ENCODE results near the gene DCTN3. TPM values are rescaled to one million over a fixed set of nuclear protein-coding genes. Genes with fewer than 3 reads are reported as not detected.

The DCTN3 gene
- total and polyA plus RNA-seq, 8 donors = 31.5 to 84.3 (median 38.7) TPM

DNA sequence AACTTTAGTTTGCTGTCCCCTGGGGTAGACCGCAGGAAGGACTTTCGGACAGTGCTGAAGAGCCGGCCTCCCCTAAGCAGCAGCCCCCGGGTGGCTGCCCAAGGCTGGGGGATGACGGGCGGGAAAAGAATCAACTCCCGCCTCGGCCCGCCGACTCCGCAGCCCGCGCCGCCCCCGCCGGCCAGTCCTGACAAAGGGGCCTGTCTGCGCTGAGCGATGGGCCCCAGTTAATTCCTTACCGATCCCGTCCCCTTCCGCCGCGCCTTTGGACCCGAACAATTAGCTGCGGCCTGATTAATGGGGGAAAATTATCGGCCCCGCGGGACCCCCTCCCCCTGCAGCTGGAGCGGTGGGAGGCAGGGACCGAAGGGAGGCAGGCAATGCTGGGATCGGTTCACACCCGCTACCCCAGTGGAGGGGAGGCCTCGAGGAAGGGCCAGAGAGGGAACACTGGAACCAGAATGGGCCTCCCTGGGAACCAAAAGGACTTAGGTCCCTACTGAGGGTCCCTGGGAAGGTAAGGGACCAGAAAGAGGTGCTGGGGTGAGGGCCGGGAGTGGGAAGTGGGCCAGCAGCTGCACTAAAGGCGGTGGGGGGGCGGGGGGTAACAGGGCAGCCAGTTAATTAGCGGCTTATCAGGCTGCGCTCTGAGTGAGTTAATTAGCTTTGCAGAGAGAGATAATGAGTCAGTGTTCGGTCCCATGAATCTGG, 4.3 kb upstream of the DCTN3 start:
- Histone ChIP-seq H3K9me3 (no peaks in the 10 kb centered on the region), H3K36me3 (no peaks in the 10 kb centered on the region), H3K4me3 (no peak overlapping the region), H3K27me3 (peaks cover 0 to 28% (median 8%) of the 10 kb centered on the region in 4 donors), H3K27ac (no peak overlapping the region), H3K4me1 (peaks cover 0 to 9% (median 2%) of the 10 kb centered on the region in 3 donors)
- 33 to 35% methylated on average over 36 to 39 of the region's 39 CpGs for WGBS, 2 donors
- ATAC-seq (no peak), FAIRE-seq (no peak), DNase-seq (no peak)
- TF ChIP-seq, protein P1, sequence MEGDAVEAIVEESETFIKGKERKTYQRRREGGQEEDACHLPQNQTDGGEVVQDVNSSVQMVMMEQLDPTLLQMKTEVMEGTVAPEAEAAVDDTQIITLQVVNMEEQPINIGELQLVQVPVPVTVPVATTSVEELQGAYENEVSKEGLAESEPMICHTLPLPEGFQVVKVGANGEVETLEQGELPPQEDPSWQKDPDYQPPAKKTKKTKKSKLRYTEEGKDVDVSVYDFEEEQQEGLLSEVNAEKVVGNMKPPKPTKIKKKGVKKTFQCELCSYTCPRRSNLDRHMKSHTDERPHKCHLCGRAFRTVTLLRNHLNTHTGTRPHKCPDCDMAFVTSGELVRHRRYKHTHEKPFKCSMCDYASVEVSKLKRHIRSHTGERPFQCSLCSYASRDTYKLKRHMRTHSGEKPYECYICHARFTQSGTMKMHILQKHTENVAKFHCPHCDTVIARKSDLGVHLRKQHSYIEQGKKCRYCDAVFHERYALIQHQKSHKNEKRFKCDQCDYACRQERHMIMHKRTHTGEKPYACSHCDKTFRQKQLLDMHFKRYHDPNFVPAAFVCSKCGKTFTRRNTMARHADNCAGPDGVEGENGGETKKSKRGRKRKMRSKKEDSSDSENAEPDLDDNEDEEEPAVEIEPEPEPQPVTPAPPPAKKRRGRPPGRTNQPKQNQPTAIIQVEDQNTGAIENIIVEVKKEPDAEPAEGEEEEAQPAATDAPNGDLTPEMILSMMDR (IDR thresholded peaks at IDR 0.05) = no peak
- intact Hi-C loops (cut with DNase I) = no loop called here

- FAIRE-seq (no peak), ATAC-seq (no peak), DNase-seq (no peak)
- no peaks in the 10 kb centered on the region for H3K9me3 ChIP-seq
- no peaks in the 10 kb centered on the region for H3K36me3 ChIP-seq
- TF ChIP-seq, protein P1 (IDR thresholded peaks at IDR 0.05) = no peak
- peaks cover 0 to 28% (median 8%) of the 10 kb centered on the region in 4 donors for H3K27me3 ChIP-seq
- 19 to 23% methylated on average over 45 to 63 of the region's 63 CpGs for WGBS, 2 donors
- H3K4me1 ChIP-seq = peaks cover 0 to 11% (median 5%) of the 10 kb centered on the region in 3 donors
- no peak overlapping the region for H3K4me3 ChIP-seq
- intact Hi-C loops (cut with DNase I) = no loop called here
- no peak overlapping the region for H3K27ac ChIP-seq
Measured at GRCh38 chr9:34623374-34624235, 3.3 kb upstream of the DCTN3 start.

DNA sequence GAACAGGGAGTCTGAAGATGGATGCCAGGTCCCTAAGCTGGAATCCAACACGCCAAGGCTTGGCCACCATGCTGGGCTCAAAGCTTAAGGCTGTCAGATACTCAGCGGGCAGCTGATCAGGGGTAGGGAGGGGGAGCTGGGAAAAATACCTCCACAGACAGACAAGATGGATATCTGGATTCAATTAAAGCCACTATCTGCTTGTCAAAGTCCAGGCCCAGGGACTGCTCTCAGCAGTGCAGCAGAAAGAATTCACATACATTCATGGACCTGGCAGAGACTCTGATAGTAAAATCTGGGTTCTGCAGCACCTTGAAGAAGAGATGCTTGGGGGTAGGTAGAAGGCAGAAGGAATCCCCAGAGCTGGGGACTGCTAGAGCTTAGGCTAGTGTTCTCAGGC, 5.2 kb downstream of the DCTN3 start:
- intact Hi-C loops (cut with DNase I) = no loop called here
- H3K36me3 ChIP-seq = peaks cover 0 to 21% (median 7%) of the 10 kb centered on the region in 3 donors
- H3K27ac ChIP-seq = no peak overlapping the region
- TF ChIP-seq, protein P1 (IDR thresholded peaks at IDR 0.05) = no peak
- peaks cover 0 to 10% (median 9%) of the 10 kb centered on the region in 3 donors for H3K4me1 ChIP-seq
- H3K4me3 ChIP-seq = no peak overlapping the region
- no peaks in the 10 kb centered on the region for H3K27me3 ChIP-seq
- WGBS, 2 donors = 90 to 94% methylated on average over 2 of the region's 2 CpGs
- no peak for FAIRE-seq
- no peak for DNase-seq
- no peaks in the 10 kb centered on the region for H3K9me3 ChIP-seq
- no peak for ATAC-seq

DNA sequence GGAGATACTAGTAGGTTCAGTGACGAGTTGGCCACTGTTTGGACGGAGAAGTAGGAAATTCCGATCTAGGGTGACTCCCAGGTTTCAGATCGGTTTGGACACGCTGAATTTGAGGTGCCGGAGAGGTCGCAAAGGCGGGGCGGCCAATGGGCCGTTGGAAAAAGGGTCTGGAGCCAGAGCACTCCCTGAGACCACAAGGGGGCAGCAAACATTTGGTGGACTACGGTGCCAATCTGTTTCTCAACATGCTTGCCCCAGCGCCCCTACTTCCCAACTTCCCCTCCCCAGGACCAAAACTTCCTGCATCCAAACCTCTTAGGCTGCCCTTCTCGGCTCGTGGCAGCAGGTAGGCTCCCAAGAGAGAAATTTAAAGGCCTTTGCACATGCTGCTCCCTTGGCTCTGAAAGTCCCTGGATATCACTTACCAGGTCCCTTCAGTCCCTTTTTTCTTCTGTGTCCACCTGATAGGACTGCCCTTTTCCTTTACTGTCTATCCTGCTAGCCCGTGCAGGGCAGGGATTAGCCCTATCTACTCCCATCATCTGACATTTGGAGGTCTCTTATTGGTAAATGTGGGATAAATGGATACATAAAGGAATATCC, 7.4 kb downstream of the DCTN3 start:
- Histone ChIP-seq H3K9me3 (no peaks in the 10 kb centered on the region), H3K27me3 (no peaks in the 10 kb centered on the region), H3K27ac (peak overlapping the region in 2 of 4 donors; percentile 69 to 77), H3K4me1 (peaks cover 0 to 6% (median 4%) of the 10 kb centered on the region in 3 donors), H3K36me3 (peaks cover 0 to 15% (median 7%) of the 10 kb centered on the region in 3 donors), H3K4me3 (peak overlapping the region; percentile 48 to 71 (median 58))
- DNase-seq (peak in 5 of 6 donors; percentile 65 to 80 (median 76)), ATAC-seq (peak; percentile 78 to 89 (median 84)), FAIRE-seq (no peak)
- 0 to 1% methylated on average over 13 to 15 of the region's 15 CpGs for WGBS, 2 donors
- intact Hi-C loops (cut with DNase I) = no loop called here
- TF ChIP-seq, protein P1 (IDR thresholded peaks at IDR 0.05) = peak; percentile 74 to 86 (median 78)

All from pancreas (tissue), 10 donors.